COLO668 (cell line): ENCODE measurements around the gene OVCA2.

ENCODE experiments used
- DNase-seq: peaks from one replicate; lab custom pipeline; 2025; ENCODE audit not compliant: unreplicated experiment; lab: John Stamatoyannopoulos, UW

OVCA2 gene

GRCh38 chr17:2064520-2064971, 22.7 kb downstream of the OVCA2 start:
- DNase-seq = no peak

GRCh38 chr17:2064980-2065785, 23.4 kb downstream of the OVCA2 start:
- DNase-seq = peak; percentile 11

- no peak for DNase-seq
These were observed 24.2 kb downstream of the OVCA2 start for GRCh38 chr17:2065949-2066400.

- DNase-seq = no peak
These were observed 25.3 kb downstream of the OVCA2 start for GRCh38 chr17:2067048-2067561.

- no peak for DNase-seq
These were observed 25.8 kb downstream of the OVCA2 start for GRCh38 chr17:2067608-2068024.

GRCh38 chr17:2068031-2068518, 26.3 kb downstream of the OVCA2 start:
- DNase-seq = no peak

- peak; percentile 31 for DNase-seq
These were observed 26.8 kb downstream of the OVCA2 start for GRCh38 chr17:2068519-2069051.

GRCh38 chr17:2070241-2071023, 28.6 kb downstream of the OVCA2 start:
- no peak for DNase-seq

- no peak for DNase-seq
These were observed 29.2 kb downstream of the OVCA2 start for GRCh38 chr17:2071024-2071385.

GRCh38 chr17:2071455-2072281, 29.8 kb downstream of the OVCA2 start:
- DNase-seq = no peak

GRCh38 chr17:2074919-2075318, 33.1 kb downstream of the OVCA2 start:
- DNase-seq = no peak

GRCh38 chr17:2075336-2076086, 33.7 kb downstream of the OVCA2 start:
- DNase-seq = no peak

GRCh38 chr17:2076087-2076984, 34.5 kb downstream of the OVCA2 start:
- no peak for DNase-seq

- DNase-seq = no peak
These were observed 35.2 kb downstream of the OVCA2 start for GRCh38 chr17:2077040-2077439.

GRCh38 chr17:2081564-2081963, 39.7 kb downstream of the OVCA2 start:
- DNase-seq = no peak

- DNase-seq = no peak
These were observed 40.4 kb downstream of the OVCA2 start for GRCh38 chr17:2082003-2082781.

- DNase-seq = no peak
These were observed 41.8 kb downstream of the OVCA2 start for GRCh38 chr17:2083613-2084035.
